OCI-LY1 (cell line): ENCODE measurements around the gene UBL3.

Experiments
- H2AFZ ChIP-seq: fragments of 200-600 bp; sonication (generic), shearing (Covaris generic); 2 replicates; pipeline ENCODE4 v1.6.0; 2014; ENCODE audit warnings: antibody characterized with exemption, mild to moderate bottlenecking, low read length
- H3F3A ChIP-seq: fragments of 200-600 bp; sonication (generic), shearing (Covaris generic); 2 replicates; pipeline ENCODE4 v1.6.0; 2014; ENCODE audit warnings: mild to moderate bottlenecking, antibody characterized with exemption, low read length, moderate library complexity; ENCODE audit not compliant: insufficient read depth
- H3K27ac ChIP-seq: fragments of 200-600 bp; sonication (generic); 2 replicates; pipeline ENCODE4 v1.5.1; 2014; ENCODE audit warnings: low read length, mixed run types, mild to moderate bottlenecking, low read depth; ENCODE audit not compliant: poor library complexity, severe bottlenecking
- H3K27me3 ChIP-seq: fragments of 200-600 bp; sonication (generic); 2 replicates; pipeline ENCODE4 v1.6.0; 2014; ENCODE audit warnings: antibody characterized with exemption, mild to moderate bottlenecking, low read length, moderate library complexity; ENCODE audit not compliant: insufficient read depth
- H3K36me3 ChIP-seq: fragments of 200-600 bp; sonication (generic); 2 replicates; pipeline ENCODE4 v1.6.1; 2014; ENCODE audit warnings: mild to moderate bottlenecking, antibody characterized with exemption, low read length, moderate library complexity, mixed read lengths; ENCODE audit not compliant: insufficient read depth
- H3K4me1 ChIP-seq: fragments of 200-600 bp; sonication (generic); 2 replicates; pipeline ENCODE4 v1.5.1; 2014; ENCODE audit warnings: mild to moderate bottlenecking, low read length, moderate library complexity; ENCODE audit not compliant: insufficient read depth, severe bottlenecking
- H3K4me2 ChIP-seq: fragments of 200-600 bp; sonication (generic), shearing (Covaris generic); 2 replicates; pipeline ENCODE4 v1.6.1; 2014; ENCODE audit warnings: low read length
- H3K4me3 ChIP-seq: fragments of 200-600 bp; sonication (generic); 2 replicates; pipeline ENCODE4 v1.5.1; 2014; ENCODE audit warnings: low read length, low read depth, mild to moderate bottlenecking, mixed read lengths; ENCODE audit not compliant: poor library complexity, severe bottlenecking
- H3K79me2 ChIP-seq: fragments of 200-600 bp; shearing (Covaris generic); 2 replicates; pipeline ENCODE4 v1.6.1; 2016; ENCODE audit warnings: mixed run types, low read length, mixed read lengths; ENCODE audit not compliant: insufficient read depth
- H3K9ac ChIP-seq: fragments of 200-600 bp; sonication (generic), shearing (Covaris generic); 2 replicates; pipeline ENCODE4 v1.6.1; 2014; ENCODE audit warnings: mild to moderate bottlenecking, low read length, mixed read lengths
- H3K9me2 ChIP-seq: fragments of 200-600 bp; sonication (generic), shearing (Covaris generic); 2 replicates; pipeline ENCODE4 v1.6.1; 2014; ENCODE audit warnings: low read depth, mild to moderate bottlenecking, low read length, mixed read lengths
- H3K9me3 ChIP-seq: fragments of 200-600 bp; shearing (Covaris generic); 2 replicates; pipeline ENCODE4 v1.6.1; 2014; ENCODE audit warnings: low read length, mixed read lengths
- H4K20me1 ChIP-seq: fragments of 200-600 bp; sonication (generic), shearing (Covaris generic); 2 replicates; pipeline ENCODE4 v1.6.0; 2016; ENCODE audit warnings: mild to moderate bottlenecking, low read length; ENCODE audit not compliant: insufficient read depth
- CTCF ChIP-seq: fragments of 200-600 bp; sonication (generic), shearing (Covaris generic); IDR thresholded peaks from 2 replicates; pipeline ENCODE4 v1.5.1; 2017; ENCODE audit warnings: mild to moderate bottlenecking, antibody characterized with exemption, low read length, moderate library complexity, mixed read lengths
- EZH2 ChIP-seq: fragments of 200-600 bp; sonication (generic), shearing (Covaris generic); IDR thresholded peaks from 2 replicates; pipeline ENCODE4 v1.8.0; 2017; ENCODE audit warnings: borderline replicate concordance, mixed run types, mild to moderate bottlenecking, antibody characterized with exemption, low read length, moderate library complexity, mixed read lengths

Gene UBL3

GRCh38 chr13:29887686-29888085 lies 37.3 kb upstream of the UBL3 start:
- no peak for TF ChIP-seq CTCF
- no peak for TF ChIP-seq EZH2
- no peaks in the 10 kb centered on the region for H4K20me1 ChIP-seq
- H2AFZ ChIP-seq, result no peak overlapping the region
- no peaks in the 10 kb centered on the region for H3K4me1 ChIP-seq
- H3K27ac ChIP-seq, result no peak overlapping the region
- H3F3A ChIP-seq, result no peaks in the 10 kb centered on the region
- H3K9ac ChIP-seq, result no peak overlapping the region
- no peak overlapping the region for H3K4me3 ChIP-seq
- no peaks in the 10 kb centered on the region for H3K9me3 ChIP-seq
- H3K36me3 ChIP-seq, result no peaks in the 10 kb centered on the region
- no peaks in the 10 kb centered on the region for H3K9me2 ChIP-seq
- no peak overlapping the region for H3K4me2 ChIP-seq
- no peaks in the 10 kb centered on the region for H3K79me2 ChIP-seq
- H3K27me3 ChIP-seq, result peaks cover 4% of the 10 kb centered on the region; the same call in 1 of the 2 replicates

- H3K79me2 ChIP-seq, result no peaks in the 10 kb centered on the region
- peaks cover 4% of the 10 kb centered on the region; the same call in 1 of the 2 replicates for H3K27me3 ChIP-seq
- TF ChIP-seq CTCF (no peak), EZH2 (no peak)
- no peak overlapping the region for H3K4me3 ChIP-seq
- H3K4me2 ChIP-seq, result no peak overlapping the region
- H3K9me3 ChIP-seq, result no peaks in the 10 kb centered on the region
- H2AFZ ChIP-seq, result no peak overlapping the region
- H4K20me1 ChIP-seq, result no peaks in the 10 kb centered on the region
- no peaks in the 10 kb centered on the region for H3K4me1 ChIP-seq
- H3K27ac ChIP-seq, result no peak overlapping the region
- H3K9ac ChIP-seq, result no peak overlapping the region
- H3F3A ChIP-seq, result no peaks in the 10 kb centered on the region
- no peaks in the 10 kb centered on the region for H3K9me2 ChIP-seq
- no peaks in the 10 kb centered on the region for H3K36me3 ChIP-seq
Measured at GRCh38 chr13:29887030-29887557, 36.7 kb upstream of the UBL3 start.

- Histone ChIP-seq H3K27ac (no peak overlapping the region), H3K79me2 (no peaks in the 10 kb centered on the region), H3K9ac (no peak overlapping the region), H3K9me3 (no peaks in the 10 kb centered on the region), H3K4me3 (no peak overlapping the region), H3K4me2 (no peak overlapping the region), H3K4me1 (no peaks in the 10 kb centered on the region), H2AFZ (no peak overlapping the region), H3K36me3 (no peaks in the 10 kb centered on the region), H3F3A (no peaks in the 10 kb centered on the region), H4K20me1 (no peaks in the 10 kb centered on the region), H3K9me2 (no peaks in the 10 kb centered on the region), H3K27me3 (peaks cover 4% of the 10 kb centered on the region; the same call in 1 of the 2 replicates)
- no peak for TF ChIP-seq CTCF
- no peak for TF ChIP-seq EZH2
Measured at GRCh38 chr13:29886446-29886845, 36.0 kb upstream of the UBL3 start.
